IPS-11a (cell line): Measurements from ENCODE around the gene RAC3.

Experiments used
- H3K4me3 ChIP-seq: one replicate; pipeline ENCODE4 v1.5.1; 2013; ENCODE audit warnings: low read depth, low read length, control low read depth

Gene RAC3

GRCh38 chr17:81998691-81999438 is 32.6 kb upstream of the RAC3 start:
- no peak overlapping the region for H3K4me3 ChIP-seq

GRCh38 chr17:81999587-81999975 is 31.9 kb upstream of the RAC3 start:
- no peak overlapping the region for H3K4me3 ChIP-seq

- H3K4me3 ChIP-seq = no peak overlapping the region
These were observed 31.3 kb upstream of the RAC3 start for GRCh38 chr17:81999976-82000802.

GRCh38 chr17:82000803-82001570 is 30.5 kb upstream of the RAC3 start:
- no peak overlapping the region for H3K4me3 ChIP-seq

- H3K4me3 ChIP-seq = no peak overlapping the region
These were observed 29.9 kb upstream of the RAC3 start for GRCh38 chr17:82001571-82002056.

GRCh38 chr17:82003411-82004381 is 27.8 kb upstream of the RAC3 start:
- H3K4me3 ChIP-seq = no peak overlapping the region

- no peak overlapping the region for H3K4me3 ChIP-seq
These were observed 26.7 kb upstream of the RAC3 start for GRCh38 chr17:82004517-82005455.

GRCh38 chr17:82005701-82006348 is 25.7 kb upstream of the RAC3 start:
- H3K4me3 ChIP-seq = no peak overlapping the region

GRCh38 chr17:82006468-82007227 is 24.8 kb upstream of the RAC3 start:
- no peak overlapping the region for H3K4me3 ChIP-seq

- H3K4me3 ChIP-seq = no peak overlapping the region
These were observed 24.3 kb upstream of the RAC3 start for GRCh38 chr17:82007228-82007494.

- H3K4me3 ChIP-seq = no peak overlapping the region
These were observed 23.8 kb upstream of the RAC3 start for GRCh38 chr17:82007495-82008257.

- H3K4me3 ChIP-seq = no peak overlapping the region
These were observed 23.1 kb upstream of the RAC3 start for GRCh38 chr17:82008258-82008940.

- H3K4me3 ChIP-seq = no peak overlapping the region
These were observed 22.5 kb upstream of the RAC3 start for GRCh38 chr17:82008941-82009405.

GRCh38 chr17:82009413-82009812 is 22.1 kb upstream of the RAC3 start:
- no peak overlapping the region for H3K4me3 ChIP-seq

GRCh38 chr17:82010575-82011525 is 20.6 kb upstream of the RAC3 start:
- H3K4me3 ChIP-seq = no peak overlapping the region
